ENCODE results near the gene SLCO3A1.

DNA sequence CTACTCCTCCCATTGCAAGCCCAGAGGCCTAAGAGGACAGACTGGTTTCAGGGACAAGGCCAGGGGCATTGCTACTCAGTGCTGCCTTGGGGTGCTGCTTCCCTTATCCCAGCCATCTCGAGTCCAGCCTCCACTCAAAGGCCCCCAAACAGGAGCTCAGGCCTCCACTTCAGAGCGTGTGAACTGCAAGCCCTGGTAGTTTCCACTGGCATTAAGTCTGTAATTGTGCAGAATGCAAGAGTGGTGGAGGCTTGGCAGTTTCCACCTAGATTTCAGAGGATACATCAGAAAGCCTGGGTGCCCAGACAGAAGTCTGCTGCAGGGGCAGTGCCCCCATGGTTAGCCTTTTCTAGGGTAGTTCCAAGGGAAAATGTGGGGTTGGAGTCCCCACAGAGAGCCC lies 347.4 kb downstream of the SLCO3A1 start:
- no peak for TF ChIP-seq POLR2A (IDR thresholded peaks at IDR 0.05; ENCODE audit: low read length)
- no peak for TF ChIP-seq GATA1 (IDR thresholded peaks at IDR 0.05; ENCODE audit: low read depth, low read length)

Measured in erythroblast (primary cell).